ENCODE measurements around the gene LGI2.

LGI2 gene

DNA sequence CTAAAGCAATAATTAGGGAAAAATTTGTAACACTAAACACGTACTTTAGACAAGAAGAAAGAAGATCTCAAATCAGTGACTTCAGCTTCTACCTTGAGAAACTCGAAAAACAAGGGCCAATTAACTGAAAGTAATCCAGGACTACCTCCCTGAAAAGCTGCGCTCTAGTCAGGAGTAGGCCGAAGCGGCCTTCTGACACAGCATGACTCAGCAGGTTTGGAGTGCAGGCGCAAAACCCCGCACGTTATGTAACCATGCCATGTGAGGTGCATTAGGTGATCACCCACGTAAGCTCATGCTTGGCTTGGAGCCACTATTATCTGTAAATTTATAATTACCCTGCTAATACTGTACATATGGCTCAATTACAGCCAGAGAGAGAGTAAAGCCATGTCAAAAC is 65.1 kb downstream of the LGI2 start:
- no peaks in the 10 kb centered on the region for H3K79me2 ChIP-seq (ENCODE audit: low read length)
- no peak overlapping the region for H3K4me2 ChIP-seq (ENCODE audit: low read depth, low read length)
- H3K4me3 ChIP-seq (ENCODE audit: low read length) = no peak overlapping the region
- TF ChIP-seq EZH2phosphoT487 (IDR thresholded peaks at IDR 0.05; ENCODE audit: low read length) (no peak), CTCF (IDR thresholded peaks at IDR 0.05; ENCODE audit: low read length) (no peak), EZH2 (optimal IDR thresholded peaks at IDR 0.05; ENCODE audit: low read depth, low read length) (no peak)
- no peak overlapping the region for H3K27ac ChIP-seq (ENCODE audit: low read length)
- no peak for DNase-seq
- H3K36me3 ChIP-seq (replicated peaks; ENCODE audit: insufficient read depth, low read length) = no peaks in the 10 kb centered on the region
- no peak overlapping the region for H2AFZ ChIP-seq (ENCODE audit: low read length)
- H3K27me3 ChIP-seq (replicated peaks; ENCODE audit: insufficient read depth, low read length) = no peaks in the 10 kb centered on the region
- H4K20me1 ChIP-seq (ENCODE audit: insufficient read depth, low read length) = no peaks in the 10 kb centered on the region
- peaks cover 7% of the 10 kb centered on the region; the same call in 1 of the 2 replicates for H3K4me1 ChIP-seq (ENCODE audit: low read length)
- H3K9ac ChIP-seq (ENCODE audit: low read length) = no peak overlapping the region
- no peaks in the 10 kb centered on the region for H3F3A ChIP-seq (ENCODE audit: insufficient read depth, low read length)
- no peaks in the 10 kb centered on the region for H3K9me2 ChIP-seq (replicated peaks; ENCODE audit: insufficient read depth, low read length)
- H3K9me3 ChIP-seq (replicated peaks; ENCODE audit: insufficient read depth, low read length) = no peaks in the 10 kb centered on the region

DNA sequence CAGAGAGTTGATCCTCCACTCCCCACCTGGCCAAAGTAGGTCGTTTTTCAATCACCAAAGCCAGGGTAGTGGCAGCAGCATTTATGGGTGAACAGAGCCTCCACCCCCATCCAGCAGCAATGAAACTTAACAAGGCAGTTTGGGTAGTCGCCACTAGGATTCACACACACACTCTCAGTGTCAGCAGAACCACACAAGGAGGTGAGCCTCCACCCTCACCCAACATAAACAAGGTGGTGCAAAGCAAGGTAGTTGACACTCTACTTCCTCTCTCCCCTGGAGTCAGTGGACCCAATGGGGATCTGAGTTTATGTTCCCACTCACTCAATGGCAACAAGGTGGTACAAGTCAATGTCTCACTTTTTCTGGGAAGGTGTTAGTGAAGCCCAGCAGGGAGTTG is 67.5 kb downstream of the LGI2 start:
- DNase-seq = no peak
- no peak overlapping the region for H3K4me3 ChIP-seq (ENCODE audit: low read length)
- no peak overlapping the region for H2AFZ ChIP-seq (ENCODE audit: low read length)
- H3K9ac ChIP-seq (ENCODE audit: low read length) = no peak overlapping the region
- no peaks in the 10 kb centered on the region for H3K9me2 ChIP-seq (replicated peaks; ENCODE audit: insufficient read depth, low read length)
- H3K79me2 ChIP-seq (ENCODE audit: low read length) = no peaks in the 10 kb centered on the region
- no peak overlapping the region for H3K27ac ChIP-seq (ENCODE audit: low read length)
- H3K4me2 ChIP-seq (ENCODE audit: low read depth, low read length) = no peak overlapping the region
- TF ChIP-seq EZH2 (optimal IDR thresholded peaks at IDR 0.05; ENCODE audit: low read depth, low read length) = no peak
- no peak for TF ChIP-seq CTCF (IDR thresholded peaks at IDR 0.05; ENCODE audit: low read length)
- TF ChIP-seq EZH2phosphoT487 (IDR thresholded peaks at IDR 0.05; ENCODE audit: low read length) = no peak
- H3K9me3 ChIP-seq (replicated peaks; ENCODE audit: insufficient read depth, low read length) = no peaks in the 10 kb centered on the region
- no peaks in the 10 kb centered on the region for H3K27me3 ChIP-seq (replicated peaks; ENCODE audit: insufficient read depth, low read length)
- H3K36me3 ChIP-seq (replicated peaks; ENCODE audit: insufficient read depth, low read length) = no peaks in the 10 kb centered on the region
- H3F3A ChIP-seq (ENCODE audit: insufficient read depth, low read length) = no peaks in the 10 kb centered on the region
- peaks cover 7% of the 10 kb centered on the region; the same call in 1 of the 2 replicates for H3K4me1 ChIP-seq (ENCODE audit: low read length)
- H4K20me1 ChIP-seq (ENCODE audit: insufficient read depth, low read length) = no peaks in the 10 kb centered on the region

- Histone ChIP-seq H2AFZ (ENCODE audit: low read length) (no peak overlapping the region), H3F3A (ENCODE audit: insufficient read depth, low read length) (peaks cover 13% of the 10 kb centered on the region), H3K9me2 (replicated peaks; ENCODE audit: insufficient read depth, low read length) (no peaks in the 10 kb centered on the region), H3K36me3 (replicated peaks; ENCODE audit: insufficient read depth, low read length) (no peaks in the 10 kb centered on the region), H3K27ac (ENCODE audit: low read length) (no peak overlapping the region), H3K9me3 (replicated peaks; ENCODE audit: insufficient read depth, low read length) (no peaks in the 10 kb centered on the region), H3K9ac (ENCODE audit: low read length) (no peak overlapping the region), H3K79me2 (ENCODE audit: low read length) (no peaks in the 10 kb centered on the region), H4K20me1 (ENCODE audit: insufficient read depth, low read length) (no peaks in the 10 kb centered on the region), H3K4me1 (ENCODE audit: low read length) (peaks cover 22% of the 10 kb centered on the region), H3K4me2 (ENCODE audit: low read depth, low read length) (no peak overlapping the region), H3K4me3 (ENCODE audit: low read length) (no peak overlapping the region), H3K27me3 (replicated peaks; ENCODE audit: insufficient read depth, low read length) (no peaks in the 10 kb centered on the region)
- no peak for DNase-seq
- TF ChIP-seq EZH2phosphoT487 (IDR thresholded peaks at IDR 0.05; ENCODE audit: low read length) (no peak), CTCF (IDR thresholded peaks at IDR 0.05; ENCODE audit: low read length) (no peak), EZH2 (optimal IDR thresholded peaks at IDR 0.05; ENCODE audit: low read depth, low read length) (no peak)
Measured at GRCh38 chr4:24957886-24958285, 72.9 kb downstream of the LGI2 start.

Measured in MM.1S (cell line).